Measurements from ENCODE around the gene TPI1.
"Not testable (repeated sequence)": the region's sequence is repeated elsewhere in the genome, so short reads cannot be mapped to it uniquely, and the experiment has no call there.

GRCh38 chr12:6874015-6874368, 6.7 kb downstream of the TPI1 start:
- TF ChIP-seq, protein P1, sequence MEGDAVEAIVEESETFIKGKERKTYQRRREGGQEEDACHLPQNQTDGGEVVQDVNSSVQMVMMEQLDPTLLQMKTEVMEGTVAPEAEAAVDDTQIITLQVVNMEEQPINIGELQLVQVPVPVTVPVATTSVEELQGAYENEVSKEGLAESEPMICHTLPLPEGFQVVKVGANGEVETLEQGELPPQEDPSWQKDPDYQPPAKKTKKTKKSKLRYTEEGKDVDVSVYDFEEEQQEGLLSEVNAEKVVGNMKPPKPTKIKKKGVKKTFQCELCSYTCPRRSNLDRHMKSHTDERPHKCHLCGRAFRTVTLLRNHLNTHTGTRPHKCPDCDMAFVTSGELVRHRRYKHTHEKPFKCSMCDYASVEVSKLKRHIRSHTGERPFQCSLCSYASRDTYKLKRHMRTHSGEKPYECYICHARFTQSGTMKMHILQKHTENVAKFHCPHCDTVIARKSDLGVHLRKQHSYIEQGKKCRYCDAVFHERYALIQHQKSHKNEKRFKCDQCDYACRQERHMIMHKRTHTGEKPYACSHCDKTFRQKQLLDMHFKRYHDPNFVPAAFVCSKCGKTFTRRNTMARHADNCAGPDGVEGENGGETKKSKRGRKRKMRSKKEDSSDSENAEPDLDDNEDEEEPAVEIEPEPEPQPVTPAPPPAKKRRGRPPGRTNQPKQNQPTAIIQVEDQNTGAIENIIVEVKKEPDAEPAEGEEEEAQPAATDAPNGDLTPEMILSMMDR (IDR thresholded peaks at IDR 0.05; ENCODE audit: poor library complexity), result not testable (repeated sequence)
- not testable (repeated sequence) for TF ChIP-seq EZH2phosphoT487 (IDR thresholded peaks at IDR 0.05; ENCODE audit: low read depth, severe bottlenecking, unreplicated experiment); EZH2 (IDR thresholded peaks at IDR 0.05; ENCODE audit: borderline replicate concordance)

Measured in hepatocyte (in vitro differentiated cells).